GM18519 (cell line): Measurements from ENCODE around the gene TMEM106A.
"Not testable (repeated sequence)": the region's sequence is repeated elsewhere in the genome, so short reads cannot be mapped to it uniquely, and the experiment has no call there.

Experiments
- ATAC-seq: cut with Tn5 transposase; IDR thresholded peaks from one replicate; pipeline ENCODE4 v1.9.1; 2021; ENCODE audit warnings: mild to moderate bottlenecking, moderate library complexity; ENCODE audit not compliant: unreplicated experiment, low FRiP score

The TMEM106A gene, protein sequence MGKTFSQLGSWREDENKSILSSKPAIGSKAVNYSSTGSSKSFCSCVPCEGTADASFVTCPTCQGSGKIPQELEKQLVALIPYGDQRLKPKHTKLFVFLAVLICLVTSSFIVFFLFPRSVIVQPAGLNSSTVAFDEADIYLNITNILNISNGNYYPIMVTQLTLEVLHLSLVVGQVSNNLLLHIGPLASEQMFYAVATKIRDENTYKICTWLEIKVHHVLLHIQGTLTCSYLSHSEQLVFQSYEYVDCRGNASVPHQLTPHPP

DNA sequence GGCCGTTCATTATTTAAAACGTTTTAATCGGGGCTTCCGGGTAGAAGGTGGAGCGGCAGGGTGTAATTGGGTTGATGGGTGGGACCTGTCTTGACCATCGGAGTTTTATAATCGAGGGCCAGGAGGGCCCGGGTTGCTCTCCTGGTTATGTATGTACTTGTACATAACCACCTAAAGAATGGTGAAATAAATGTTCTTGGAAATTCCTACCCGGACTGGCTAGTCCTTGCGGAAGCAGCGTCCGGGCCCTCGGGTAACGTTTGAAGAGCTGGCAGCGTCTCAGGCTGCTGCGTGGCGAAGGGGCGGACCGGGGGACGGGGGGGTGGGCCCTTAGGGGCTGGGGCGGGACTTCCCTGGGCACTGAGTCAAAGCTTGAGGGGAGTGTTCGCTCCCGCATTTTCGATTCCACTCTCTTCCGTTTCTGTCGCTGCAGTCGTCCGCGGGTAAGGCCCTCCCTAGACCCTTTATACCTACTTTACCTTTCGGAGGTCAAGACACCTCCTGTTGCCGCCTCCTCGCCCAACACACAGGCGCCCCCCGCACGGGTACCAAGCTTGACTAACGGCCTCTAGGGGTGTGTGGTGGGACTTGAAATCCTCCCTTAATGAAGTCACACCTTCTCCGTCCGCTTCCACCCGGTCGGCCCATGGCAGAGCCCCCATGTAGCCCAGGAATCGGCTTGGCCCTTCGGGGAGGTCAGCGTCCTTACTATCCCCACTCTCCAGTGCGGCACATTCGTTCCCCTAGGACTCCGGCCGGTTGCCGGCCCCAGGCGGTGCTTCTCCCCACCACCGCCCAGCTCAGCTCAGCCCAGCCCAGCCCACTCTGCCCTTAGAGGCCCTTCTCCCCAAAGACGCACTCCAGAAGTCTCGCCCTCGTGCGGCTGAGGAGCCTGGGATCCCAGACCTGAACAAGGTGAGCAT, at the start of gene TMEM106A:
Gene TMEM106A, plus strand, starts transcription at position 396 of the 923 bp plus-strand sequence. CDS start 1,167 bp downstream, outside the sequence.
- ATAC-seq: no peak

DNA sequence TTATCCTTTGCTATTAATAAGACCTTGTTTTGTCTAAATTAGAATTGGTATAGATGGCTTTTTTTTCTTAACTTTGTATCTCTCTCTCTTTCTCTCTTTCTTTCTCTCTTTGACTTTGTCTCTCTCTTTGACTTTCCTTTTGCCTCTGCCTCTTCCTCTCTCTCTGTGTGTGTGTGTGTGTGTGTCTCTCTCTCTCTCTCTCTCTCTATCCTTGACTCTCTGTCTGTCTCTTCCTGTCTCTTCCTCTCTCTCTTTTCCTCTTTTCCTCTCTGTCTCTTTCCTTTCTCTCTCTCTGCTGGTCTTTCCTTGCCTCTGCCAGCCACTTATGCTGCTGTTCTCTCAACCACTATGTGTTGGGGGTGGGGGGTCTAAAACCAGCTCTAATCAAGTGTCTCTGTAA, 45.7 kb upstream of the TMEM106A start:
- ATAC-seq: not testable (repeated sequence)

DNA sequence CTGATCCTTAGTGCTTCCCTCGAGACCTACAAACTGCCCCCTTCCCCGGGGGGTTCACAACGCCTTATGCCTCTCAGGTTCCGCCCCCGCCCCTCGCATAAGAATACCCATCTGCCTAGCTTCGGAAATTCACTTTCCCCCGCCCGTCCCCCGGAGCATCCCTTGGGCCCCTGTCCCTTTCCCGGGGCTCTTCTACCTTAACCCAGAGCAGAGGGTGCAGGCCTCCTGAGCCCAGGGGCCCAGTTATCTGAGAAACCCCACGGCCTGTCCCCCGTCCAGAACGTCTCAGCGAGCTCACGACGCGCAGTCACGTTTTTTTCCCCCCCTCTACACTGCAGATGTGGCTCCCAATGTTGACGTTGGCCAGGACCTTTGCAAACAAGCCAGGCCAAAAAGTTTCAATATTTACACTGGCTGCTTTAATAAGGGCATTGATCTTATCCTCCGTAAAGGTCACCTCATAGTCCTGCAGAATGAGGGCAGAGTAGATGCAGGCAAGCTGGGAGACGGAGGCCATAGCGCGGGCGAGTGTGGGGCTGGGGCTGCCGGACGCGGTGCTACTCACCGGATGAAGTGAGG, 42.0 kb upstream of the TMEM106A start:
- peak; percentile 13 for ATAC-seq

DNA sequence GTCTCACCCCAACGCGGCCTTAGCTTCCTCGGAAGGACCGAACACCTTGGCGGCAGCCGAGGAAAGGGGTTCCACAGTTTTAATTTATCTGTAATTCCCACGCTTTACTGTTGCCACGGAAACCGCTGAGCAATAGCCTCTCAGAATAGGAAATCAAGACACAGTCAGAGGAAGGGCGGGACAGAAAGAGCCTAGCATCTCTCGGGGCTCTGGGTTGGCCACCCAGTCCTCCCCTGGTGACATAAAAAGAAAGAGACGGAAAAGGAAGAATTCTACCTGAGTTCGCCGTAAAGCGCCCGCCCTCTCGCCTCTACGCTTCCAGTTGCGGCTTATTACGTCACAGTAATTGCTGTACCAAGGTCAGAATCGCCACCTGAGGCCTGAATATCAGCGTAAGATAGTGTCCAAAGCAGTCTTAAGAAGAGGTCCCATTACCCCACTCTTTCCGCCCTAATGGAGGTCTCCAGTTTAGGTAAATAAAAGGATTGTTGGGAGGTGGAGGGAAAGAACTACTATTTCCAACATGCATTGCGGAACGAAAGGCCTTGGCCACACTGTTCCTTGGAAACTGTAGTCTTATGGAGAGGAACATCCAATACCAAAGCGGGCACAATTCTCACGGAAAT, 41.4 kb upstream of the TMEM106A start:
- peak; percentile 43 for ATAC-seq

DNA sequence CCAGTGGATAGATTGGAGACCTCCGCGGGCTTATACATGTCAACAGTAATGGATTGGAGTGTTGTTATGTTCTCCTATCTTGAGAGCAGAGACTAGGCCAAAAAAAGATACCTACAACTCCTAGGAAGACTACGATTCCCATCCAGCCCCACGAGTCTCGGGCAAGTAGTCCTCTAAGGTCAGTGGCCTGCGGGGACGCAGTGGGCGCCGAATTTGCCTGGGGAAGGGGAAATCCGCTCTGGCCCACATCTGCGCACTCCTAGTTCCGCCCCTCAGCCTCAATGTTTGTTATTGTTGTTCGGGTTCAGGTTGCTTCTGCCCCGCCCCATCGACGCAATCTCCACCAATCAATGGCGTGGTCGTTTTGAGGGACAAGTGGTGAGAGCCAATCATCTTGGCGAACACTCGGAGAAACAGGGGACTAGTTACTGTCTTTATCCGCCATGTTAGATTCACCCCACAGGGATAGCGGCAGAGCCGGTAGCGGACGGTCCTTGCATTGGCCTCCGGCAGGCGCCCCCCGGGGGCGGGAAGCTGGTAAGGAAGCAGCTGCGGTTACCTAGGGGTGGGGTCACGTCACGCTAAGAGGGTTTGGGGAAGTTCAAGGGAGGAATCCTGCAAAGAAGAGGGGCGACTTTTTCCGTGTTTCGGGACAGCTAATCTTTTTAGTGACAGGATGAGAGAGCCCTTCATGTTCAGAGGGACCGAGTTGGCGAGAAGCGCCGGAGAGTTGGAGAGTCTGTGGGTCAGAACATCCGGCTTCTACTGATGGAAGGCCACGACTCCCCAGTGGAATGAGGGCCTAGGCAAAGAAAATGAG, 40.7 kb upstream of the TMEM106A start, which contains the start of gene NBR1:
Gene NBR1, plus strand, starts transcription at position 449 of the 820 bp plus-strand sequence. CDS start 4,586 bp downstream, outside the sequence.
- peak; percentile 77 for ATAC-seq

DNA sequence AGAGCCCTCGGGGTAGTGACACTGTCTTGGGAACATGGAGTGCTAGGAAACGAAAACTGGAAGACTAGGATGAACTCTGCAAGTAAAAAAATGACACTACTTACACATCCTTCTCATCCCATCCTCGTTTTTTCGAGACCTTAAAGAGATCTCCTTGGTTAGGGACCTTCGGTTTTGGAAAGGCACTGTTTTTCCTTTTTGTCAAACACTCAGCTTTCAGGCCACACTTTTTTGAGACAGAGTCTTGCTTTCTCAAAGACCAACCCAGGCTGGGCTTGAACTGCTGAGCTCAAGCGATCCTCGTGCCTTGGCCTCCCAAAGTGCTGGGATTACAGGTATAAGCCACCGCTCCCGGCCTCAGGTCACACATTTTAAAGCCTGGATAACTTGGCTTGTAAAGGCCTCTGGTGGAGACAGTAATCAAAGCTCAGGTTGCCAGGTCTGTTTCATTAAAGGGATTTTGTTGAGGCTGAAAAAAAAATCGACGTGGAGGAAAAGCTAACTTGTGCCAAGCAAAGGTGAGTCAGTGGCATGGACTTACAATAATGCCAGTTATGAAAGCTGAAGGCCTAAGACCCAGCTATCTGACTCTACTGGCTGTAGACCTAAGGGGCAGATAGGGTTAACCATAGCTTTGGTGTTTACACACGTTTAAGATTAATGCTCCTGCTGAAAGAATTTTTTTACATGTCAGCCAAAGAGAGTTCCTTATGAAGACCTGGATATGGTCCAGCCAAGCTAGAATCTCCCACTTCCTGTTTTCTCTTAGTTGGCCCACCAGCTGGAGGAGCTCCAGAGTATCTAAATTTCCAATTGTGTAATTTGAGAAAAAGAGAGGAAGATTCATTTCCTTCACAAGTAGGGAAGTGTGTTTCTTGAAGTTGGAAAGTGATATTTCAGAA, 39.8 kb upstream of the TMEM106A start:
- ATAC-seq: no peak

DNA sequence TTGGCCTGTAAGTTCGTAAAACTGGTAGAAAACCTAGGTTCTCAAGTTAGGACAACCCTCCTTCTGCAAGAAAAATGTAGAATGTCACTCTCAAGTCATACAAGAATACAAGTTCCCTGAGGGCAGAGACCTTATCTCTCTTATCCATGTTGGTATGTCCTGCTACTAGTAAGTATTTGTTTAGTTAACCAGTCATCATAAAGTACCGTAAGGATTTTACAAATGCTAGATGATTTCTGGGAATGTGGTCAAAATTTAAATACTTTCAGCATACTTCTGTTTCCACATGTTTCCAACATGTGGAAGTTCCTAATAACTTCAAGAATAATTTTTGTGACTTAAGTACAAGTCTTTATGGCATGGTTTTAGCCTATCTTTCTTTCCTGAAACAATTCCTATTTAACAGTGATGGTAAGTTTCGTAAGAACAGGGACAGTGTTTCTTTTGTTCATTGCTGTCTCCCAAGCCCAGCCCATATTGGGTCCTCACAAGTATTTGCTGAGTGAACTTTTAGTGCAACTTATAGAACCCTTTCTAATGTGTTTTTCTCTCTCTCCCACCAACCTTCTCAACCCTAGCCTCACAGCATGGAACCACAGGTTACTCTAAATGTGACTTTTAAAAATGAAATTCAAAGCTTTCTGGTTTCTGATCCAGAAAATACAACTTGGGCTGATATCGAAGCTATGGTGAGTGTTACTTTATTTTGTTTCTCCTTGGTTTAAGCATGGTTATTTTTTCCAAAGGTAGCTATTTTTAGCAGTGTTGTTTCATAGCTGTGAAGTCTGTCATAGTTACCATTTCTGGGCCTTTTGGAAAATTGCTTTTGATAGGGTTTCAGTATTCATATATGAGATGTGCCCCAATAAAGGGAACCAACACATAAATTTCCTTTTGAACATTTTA, 36.2 kb upstream of the TMEM106A start:
- no peak for ATAC-seq

DNA sequence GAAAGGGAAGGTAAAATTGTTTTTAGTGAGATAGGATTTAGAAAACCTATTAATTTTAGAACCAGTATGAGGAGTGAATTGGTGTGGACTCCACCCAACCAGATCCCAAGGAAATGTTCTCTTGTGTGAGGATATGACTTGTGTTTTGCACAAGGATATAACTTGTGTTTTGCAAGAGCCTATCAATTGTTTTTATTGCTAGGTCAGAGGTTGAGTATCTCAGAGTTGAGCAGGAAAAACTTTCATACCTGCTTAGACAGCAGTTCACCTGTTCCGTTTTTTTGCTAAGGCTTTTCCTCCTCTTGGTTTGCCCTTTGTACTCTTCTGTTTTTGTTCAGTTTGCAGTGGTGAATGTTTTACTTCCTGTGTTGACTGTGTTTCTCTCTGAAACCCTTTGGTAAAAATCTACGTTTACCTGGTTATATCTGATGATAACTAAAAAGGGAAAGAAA, 35.5 kb upstream of the TMEM106A start:
- ATAC-seq: no peak

DNA sequence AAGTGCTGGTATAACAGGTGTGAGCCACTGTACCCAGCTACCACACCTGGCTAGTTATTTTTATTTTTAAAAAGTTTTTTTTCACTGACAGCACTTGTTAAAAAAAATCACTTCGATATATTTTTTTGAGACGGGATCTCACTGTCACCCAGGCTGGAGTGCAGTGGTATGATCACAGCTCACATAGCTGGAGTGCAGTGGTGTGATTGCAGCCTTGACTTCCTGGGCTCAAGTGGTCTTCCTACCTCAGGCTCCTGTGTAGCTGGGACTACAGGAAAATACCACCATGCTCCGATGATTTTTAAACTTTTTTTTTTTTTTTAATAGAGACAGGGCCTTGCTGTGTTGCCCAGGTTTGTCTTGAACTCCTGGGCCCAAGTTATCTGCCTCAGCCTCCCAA, 27.8 kb upstream of the TMEM106A start:
- no peak for ATAC-seq

DNA sequence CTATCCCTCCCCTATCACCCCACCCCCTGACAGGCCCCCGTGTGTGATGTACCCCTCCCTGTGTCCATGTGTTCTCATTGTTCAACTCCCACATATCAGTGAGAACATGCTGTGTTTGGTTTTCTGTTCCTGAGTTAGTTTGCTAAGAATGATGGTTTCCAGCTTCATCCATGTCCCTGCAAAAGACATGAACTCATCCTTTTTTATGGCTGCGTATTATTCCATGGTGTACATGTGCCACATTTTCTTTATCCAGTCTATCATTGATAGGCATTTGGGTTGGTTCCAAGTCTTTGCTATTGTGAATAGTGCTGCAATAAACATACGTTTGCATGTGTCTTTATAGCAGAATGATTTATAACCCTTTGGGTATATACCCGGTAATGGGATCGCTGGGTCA, 25.0 kb upstream of the TMEM106A start:
- not testable (repeated sequence) for ATAC-seq

DNA sequence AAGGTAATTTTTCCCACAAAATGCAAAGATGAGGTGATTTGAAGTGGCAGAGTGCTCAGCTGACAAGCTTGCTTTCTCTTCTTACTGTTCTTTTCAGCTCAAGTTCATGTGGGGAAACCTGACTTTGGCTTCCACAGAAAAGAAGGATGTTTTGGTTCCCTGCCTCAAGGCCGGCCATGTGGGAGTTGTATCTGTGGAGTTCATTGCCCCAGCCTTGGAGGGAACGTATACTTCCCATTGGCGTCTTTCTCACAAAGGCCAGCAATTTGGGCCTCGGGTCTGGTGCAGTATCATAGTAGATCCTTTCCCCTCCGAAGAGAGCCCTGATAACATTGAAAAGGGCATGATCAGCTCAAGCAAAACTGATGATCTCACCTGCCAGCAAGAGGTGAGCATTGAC, 18.4 kb upstream of the TMEM106A start:
- ATAC-seq: no peak

DNA sequence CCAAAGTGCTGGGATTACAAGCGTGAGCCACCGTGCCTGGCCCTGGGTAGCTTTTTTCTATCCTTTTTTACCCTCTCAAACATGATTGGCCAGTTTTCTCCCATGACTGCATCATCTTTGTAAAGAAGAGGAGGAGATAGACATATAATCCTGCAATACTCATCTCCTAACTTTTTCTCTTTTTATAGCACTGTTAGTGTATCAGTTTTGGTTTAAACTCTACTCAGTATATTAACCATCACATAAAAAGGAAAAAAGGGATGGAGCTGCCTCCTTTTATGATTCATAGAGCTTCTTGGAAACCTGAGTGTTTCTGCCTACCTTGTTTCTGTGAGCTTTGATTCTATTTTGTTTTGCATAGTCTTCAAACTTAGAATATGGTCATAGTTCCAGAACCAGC, 12.0 kb upstream of the TMEM106A start:
- ATAC-seq: no peak

DNA sequence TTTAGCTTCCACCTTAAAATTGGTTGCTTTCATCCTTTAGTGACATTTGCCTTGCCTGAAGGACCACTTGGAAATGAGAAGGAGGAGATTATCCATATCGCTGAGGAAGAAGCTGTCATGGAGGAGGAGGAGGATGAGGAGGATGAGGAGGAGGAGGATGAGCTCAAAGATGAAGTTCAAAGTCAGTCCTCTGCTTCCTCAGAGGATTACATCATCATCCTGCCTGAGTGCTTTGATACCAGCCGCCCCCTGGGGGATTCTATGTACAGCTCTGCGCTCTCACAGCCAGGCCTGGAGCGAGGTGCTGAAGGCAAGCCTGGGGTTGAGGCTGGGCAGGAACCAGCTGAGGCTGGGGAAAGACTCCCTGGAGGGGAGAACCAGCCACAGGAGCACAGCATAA, 11.5 kb upstream of the TMEM106A start:
- ATAC-seq: no peak

DNA sequence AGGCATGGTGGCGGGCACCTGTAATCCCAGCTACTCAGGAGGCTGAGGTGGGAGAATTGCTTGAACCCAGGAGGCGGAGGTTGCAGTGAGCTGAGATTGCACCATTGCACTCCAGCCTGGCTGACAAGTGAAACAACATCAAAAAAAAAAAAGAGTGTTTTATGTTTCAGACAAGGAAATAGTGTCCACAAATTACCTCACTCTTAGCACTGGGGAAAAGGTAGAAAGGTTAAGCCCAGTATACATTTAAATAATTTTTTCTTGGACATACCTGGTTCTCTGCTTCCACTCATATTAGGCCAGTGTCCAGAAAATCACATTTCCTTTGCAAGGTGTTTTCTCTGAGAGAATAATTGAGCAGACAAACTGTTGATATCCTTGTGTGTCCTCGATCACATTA, 8.7 kb upstream of the TMEM106A start:
- not testable (repeated sequence) for ATAC-seq

DNA sequence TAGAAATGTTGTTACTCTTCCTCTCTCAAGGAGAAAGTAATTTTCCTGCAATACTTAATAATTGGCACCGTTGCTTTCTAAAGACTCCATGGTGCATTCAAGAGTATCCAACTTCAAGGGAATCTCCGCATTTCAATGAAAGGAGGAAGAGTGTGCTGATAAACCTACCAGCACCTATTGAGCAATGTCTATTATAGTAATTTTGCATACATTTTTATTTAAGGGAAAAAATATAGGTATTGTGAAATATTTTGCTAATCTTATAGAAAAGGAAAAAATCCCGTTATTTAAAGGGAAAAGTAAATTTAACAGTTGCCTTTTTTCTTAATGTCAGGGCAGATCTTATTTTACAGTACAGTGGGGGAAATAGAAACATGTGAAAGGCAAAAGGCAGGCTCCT, 1.1 kb upstream of the TMEM106A start:
- no peak for ATAC-seq

DNA sequence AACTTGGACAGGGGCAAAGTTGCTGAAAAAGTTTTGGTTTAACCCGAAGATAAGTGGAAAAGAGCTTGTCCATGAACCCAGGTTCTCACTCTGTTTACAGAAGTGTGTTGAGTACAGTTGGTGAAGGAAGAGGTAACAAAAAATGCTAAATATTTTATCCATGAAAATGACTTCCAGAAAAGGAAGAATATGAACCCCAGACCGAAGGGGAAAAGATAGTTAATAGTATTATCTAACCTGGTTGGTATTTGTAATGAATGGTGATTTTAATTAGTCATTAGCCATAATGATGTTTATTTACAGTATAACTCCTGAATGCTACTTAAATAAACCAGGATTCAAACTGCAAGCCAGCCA, 574 bp upstream of the TMEM106A start:
- no peak for ATAC-seq

DNA sequence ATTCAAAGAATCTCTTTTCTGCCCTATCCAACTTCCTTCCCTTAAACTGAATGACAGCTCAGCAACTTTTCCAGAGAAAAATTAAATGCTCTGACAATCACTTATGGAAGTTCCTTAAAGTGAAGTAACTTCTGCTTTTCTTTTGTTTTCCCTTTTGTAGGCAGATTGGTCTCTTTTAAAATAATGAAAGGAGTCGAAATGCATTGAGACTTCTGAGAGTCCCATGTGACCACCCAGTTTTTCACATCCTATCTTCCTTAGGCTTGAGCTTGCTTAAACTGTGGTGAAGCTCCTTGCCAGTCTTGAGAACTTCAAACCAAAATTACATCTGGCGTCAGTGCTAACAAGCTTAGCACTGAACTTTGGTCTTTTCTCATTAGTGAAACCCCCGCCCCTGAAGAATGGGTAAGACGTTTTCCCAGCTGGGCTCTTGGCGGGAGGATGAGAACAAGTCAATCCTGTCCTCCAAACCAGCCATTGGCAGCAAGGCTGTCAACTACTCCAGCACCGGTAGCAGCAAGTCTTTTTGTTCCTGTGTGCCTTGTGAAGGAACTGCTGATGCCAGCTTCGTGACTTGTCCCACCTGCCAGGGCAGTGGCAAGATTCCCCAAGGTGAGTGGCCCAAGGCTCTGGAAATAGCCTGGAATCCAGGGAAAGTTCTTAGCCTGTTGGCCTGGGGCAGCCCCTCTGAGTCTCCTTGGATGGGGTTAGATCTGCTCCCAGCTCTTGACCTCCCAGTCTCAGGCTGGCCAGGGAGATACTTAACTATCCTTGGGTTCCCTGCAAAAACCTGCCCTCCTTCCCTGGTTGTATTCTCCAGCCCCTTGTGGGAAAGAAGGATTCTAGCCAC, 1.2 kb downstream of the TMEM106A start:
- no peak for ATAC-seq
